NCI-H146 (cell line): ENCODE data around the gene NLGN1.
"Not testable (repeated sequence)": the region's sequence is repeated elsewhere in the genome, so short reads cannot be mapped to it uniquely, and the experiment has no call there.

Experiments used
- DNase-seq: peaks from one replicate; lab custom pipeline; 2025; lab: John Stamatoyannopoulos, UW

The NLGN1 gene

DNA sequence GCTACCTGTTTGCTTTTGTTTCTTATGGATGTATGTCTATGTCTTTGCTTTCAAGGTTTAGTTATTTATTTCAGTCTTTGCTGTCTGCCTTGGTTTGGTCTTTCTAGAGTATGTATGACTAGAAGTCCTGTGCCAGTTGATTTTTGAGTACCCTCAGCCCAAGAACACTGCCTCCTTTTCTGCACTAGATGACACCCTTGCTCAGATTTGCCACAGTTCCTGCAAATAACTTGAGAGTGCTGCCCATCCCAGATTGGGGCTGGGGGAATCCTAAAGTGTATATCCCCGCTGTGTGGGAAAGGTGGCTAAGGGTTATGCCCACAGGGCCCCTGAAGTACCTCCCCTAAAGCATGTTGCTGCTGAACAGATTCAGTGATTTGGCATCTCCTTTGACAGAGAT, 32.0 kb downstream of the NLGN1 start:
- DNase-seq: no peak

DNA sequence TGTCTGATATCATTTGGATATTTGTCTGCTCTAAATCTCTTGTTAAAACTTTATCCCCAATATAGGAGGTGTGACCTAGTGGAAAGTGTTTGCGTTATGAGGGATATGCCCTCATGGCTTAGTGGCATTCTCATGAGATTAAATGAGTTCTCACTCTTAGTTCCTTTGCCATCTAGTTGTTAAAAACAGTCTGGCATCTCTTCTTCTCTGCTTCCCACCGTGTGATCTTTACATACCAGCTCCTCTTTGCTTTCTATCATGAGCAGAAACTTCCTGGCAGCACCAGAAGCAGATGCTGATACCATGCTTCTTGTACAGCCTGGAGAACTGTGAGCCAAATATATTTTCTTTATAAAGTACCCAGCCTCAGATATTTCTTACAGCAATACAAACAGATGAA, 33.0 kb downstream of the NLGN1 start:
- no peak for DNase-seq

GRCh38 chr3:173439004-173439403, 41.5 kb downstream of the NLGN1 start:
- no peak for DNase-seq

DNA sequence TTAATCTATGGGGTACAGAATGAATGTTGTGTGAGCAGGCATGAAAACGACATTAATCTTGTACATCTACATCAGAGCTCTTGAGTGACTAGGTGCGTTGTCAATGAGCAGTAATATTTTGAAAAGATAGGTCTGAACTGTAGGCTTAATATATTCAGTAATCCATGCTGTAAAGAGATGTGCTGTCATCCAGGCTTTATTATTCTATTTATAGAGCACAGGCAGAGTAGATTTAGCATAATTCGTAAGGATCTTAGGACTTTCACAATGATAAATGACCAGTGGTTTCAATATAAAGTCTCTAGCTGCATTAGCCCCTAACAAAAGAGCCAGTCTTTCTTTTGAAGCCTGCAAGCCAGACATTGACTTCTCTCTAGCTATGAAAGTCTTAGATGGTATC, 43.0 kb downstream of the NLGN1 start:
- DNase-seq: no peak

DNA sequence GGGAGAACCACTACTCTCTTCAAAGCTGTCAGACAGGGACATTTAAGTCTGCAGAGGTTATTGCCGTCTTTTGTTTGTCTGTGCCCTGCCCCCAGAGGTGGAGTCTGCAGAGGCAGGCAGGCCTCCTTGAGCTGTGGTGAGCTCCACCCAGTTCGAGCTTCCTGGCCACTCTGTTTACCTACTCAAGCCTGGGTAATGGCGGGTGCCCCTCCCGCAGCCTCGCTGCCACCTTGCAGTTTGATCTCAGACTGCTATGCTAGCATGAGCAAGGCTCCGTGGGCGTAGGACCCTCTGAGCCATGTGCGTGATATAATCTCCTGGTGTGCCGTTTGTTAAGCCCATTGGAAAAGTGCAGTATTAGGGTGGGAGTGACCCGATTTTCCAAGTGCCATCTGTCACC, 54.0 kb downstream of the NLGN1 start:
- not testable (repeated sequence) for DNase-seq

DNA sequence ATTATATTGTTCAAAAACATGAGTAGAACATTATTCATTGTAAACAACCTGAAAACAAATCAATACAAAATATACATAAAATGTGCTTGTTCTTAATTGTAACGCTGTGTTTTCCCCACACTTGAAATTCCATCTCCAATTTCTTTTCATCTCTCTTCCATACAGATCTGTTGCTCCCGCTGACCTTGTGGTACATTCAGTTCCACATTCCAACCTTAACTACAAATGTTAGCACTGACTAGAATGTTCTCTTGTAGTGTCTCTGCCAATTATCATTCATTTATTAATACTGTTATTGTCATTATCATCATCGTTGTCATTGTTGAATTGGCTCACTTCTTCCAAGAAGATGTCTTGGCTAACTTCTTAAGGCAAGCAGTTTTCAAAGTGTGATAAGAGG, 65.7 kb downstream of the NLGN1 start:
- DNase-seq: no peak

DNA sequence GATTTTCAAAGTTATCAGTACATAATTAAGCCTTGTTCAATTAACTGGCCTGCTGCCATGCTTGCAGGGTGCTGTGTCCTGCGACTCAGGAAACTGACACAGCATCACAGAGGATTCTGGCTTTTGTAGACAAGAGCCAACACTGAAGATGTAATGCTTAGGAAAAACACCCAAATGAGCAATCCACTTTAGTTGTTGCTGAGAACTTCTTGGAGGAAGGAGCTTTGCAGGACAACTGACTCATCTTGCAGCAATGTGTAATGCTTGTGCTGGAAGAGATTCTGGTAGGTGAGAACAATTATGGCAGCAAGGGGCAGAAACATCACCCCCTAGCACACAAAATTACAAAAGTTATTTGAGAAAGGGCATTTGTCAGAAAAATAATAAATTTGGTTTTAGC, 67.6 kb downstream of the NLGN1 start:
- DNase-seq: no peak

GRCh38 chr3:173465898-173466678, 68.5 kb downstream of the NLGN1 start:
- DNase-seq: no peak

- DNase-seq: no peak
Observed at GRCh38 chr3:173467501-173467900, 70.0 kb downstream of the NLGN1 start.

GRCh38 chr3:173473237-173473636, 75.7 kb downstream of the NLGN1 start:
- no peak for DNase-seq

DNA sequence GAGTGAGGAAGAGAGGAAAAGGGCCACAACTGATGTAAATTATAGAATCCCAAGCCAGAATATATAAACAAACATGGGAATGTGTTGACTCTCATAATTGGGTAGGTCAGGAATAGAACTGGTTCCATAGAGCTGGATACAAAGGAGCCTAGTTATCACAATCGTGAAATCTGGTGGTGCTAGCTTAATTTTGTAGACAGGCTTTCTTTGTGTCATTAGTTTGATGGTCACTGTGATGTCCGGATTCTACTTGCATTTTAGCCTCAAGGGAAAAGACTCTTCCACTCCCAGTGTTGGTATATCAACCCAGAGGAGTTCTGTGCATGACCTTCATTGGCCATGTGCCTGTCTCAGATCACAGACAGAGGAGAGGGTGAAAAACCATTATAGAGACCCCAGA, 81.8 kb downstream of the NLGN1 start:
- DNase-seq: no peak

DNA sequence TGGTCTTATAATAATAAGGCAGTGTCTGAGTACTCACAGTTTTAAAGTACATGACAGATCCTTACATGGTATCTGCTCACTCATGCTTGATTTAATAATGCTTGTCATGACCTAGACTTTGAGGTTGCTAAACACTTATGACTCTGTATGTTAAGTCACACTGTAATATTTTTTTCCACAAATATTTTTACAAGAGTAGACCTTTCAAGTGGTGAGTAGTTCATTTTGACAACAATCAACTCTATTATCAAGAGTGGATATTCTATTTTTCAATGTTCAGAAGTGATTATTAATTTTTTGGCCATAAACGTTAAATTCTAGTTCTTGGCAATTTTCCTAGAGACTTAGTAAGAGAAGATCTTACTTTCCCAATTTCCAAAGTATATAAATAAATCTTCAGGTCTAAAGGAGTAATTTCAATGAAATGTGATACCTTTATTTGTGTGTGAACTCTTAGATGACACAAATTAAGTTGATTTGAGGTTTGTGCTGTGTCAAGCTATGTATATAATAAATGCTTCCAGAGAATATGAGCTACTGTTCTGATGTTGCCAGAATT, 104.5 kb downstream of the NLGN1 start:
- no peak for DNase-seq

DNA sequence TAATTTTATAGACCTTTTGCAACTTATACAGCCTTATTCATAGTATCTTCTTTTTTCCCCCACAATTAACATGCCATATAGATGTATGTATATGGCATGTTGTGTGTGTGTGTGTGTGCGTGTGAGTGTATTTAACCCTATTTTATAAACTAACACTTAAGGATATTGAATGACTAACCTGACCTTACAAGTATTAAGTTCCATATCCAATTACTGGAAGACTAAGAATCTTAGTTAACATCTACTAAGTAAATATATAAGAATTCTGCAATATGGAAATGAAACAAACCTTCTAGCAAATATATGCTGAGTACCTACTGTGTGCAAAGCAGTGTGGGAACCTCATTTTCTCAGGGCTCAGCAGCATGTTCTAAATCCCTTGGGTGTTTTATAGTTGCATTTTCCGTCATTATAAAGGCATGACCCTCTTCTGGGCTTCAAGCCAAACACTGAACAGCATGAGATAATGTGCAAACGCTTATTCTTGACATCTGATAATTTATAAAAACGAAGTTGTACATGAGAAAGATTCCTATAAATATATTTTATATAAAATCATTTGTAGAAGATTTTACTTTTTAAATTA, 105.5 kb downstream of the NLGN1 start:
- peak; percentile 32 for DNase-seq

DNA sequence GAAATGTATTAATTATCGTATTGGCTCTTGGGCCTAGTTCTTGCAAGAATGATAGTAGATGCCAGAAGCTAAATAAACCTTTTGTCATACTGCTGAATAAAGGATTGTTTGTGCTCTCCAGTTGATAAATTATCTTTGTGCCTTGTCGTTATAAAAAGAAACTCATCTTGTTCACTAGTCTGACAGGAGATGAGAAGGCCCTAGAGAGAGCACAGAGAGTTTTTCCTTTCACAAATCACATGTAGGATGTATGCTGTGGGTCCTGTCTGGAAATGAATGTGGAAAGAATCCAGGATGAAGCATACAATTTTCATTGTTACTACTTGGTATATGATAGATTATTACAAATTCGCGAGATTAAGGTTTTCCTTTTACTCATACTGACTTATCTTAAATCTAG, 113.0 kb downstream of the NLGN1 start:
- no peak for DNase-seq

GRCh38 chr3:173513123-173513522, 115.6 kb downstream of the NLGN1 start:
- DNase-seq: no peak

DNA sequence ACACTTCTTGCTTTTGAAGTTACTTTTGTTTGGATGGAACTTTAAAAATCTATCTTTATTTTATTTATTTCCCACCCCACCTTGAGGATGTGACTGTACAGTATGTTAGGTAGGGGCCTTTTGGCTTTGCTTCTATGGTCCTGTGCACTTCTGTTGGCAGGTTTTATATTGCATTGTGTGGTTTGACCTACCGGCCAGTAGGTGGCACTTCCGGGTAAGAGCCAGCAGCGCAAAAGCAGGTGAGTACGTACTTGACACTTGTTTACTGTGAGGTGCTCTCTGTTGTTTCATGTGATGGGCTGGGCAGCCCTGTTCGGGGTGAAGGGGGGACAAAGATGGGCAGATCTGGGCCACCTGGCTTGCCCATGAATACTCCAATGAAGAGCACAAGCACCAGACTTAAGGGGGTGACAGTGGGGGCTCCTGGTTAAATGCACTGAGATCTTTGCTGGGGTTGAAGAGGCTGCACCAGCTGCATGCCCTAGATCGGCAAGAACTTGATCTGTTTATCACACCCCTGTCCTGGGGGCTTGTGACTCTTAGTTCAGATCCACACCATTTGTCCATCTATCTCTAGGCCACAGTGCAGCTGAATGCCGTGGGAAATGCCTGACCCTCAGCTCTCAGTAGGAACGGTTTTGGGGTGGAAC, 131.6 kb downstream of the NLGN1 start:
- DNase-seq: peak; percentile 7

GRCh38 chr3:173531602-173532001, 134.1 kb downstream of the NLGN1 start:
- no peak for DNase-seq

DNA sequence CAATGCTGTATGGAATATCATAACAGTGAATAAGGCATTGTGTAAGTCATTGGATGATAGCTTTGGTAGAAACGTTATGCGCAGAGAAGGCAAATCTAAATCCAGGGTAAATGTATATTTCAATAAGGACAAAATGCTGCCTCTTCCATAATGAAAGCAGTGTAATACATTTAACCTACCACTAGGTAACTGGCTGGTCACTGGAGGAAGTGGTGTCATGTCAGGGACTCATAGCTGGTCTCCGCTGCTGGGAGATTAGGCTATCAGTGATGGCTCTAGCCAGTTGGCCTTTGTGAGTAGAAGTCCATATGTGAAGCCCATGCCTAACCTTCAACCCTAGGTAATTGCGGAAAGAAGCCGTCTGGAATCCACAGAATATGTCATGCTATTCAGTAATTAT, 140.9 kb downstream of the NLGN1 start:
- peak; percentile 21 for DNase-seq

GRCh38 chr3:173545590-173545989, 148.0 kb downstream of the NLGN1 start:
- not testable (repeated sequence) for DNase-seq

GRCh38 chr3:173547070-173547469, 149.5 kb downstream of the NLGN1 start:
- no peak for DNase-seq

DNA sequence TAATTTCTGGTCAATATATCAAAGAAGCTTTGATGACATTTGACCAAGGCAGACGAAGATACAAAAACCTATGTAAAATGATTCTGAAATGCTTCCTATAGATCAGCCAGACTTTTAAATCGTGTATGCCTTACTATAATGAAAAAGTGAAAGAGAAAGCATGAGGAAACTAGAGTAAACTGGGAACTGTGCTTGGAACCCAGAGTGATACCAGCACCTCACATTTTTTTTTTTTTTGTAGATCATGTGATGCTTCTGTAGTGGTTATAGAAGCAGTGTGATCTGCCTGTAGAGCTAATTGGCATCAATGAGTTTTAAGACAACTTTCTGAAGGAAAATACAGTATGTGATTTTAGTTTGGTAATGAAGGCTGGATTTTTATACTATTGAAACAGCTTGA, 150.7 kb downstream of the NLGN1 start:
- DNase-seq: no peak

DNA sequence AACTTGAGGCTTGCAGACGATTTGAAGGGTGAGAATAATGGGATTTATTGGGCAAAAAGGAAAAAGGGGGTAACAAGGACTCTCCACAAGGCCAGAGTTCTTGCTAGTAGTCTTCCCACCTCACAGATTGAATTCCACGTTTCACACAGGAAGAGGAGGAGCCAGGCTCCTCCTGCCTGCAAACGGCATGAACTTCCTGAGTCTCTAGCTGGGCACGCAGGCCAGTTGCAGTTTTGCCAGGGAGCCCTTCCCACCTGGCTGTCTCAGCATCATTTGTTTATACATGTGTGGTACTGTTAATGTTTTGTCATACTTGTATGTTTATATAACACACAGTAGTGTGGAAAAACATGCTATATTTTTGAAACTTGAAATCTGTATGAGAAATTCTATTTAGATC, 155.0 kb downstream of the NLGN1 start:
- DNase-seq: no peak

DNA sequence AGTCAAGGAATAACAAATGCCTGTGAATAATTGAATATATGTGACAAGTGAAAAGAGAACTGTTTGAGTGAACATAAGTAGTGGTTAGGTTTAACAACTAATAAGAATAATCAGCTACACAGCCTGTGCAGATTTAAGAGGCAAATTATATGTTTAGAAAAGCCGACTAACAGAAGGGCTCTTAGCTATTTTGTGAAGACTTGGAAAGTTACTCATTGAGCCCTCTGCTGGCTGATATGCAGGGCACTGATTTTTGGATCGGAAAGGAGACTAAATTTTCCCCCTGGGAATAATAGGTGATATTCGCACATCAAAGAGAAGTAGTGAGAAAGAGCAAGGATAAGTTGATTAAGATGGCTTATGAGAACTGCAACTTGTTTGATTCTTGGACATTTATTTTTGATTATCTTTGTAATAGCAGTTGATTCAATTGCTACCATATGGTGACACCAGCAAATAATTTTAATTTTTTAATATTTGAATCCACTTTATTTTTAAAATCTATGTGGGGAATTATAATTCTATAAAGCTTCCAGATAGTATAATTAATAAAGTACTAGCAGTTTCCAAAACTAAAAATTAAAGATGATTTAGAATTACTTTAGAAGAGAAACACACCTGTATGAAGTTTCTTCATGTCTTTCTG, 156.2 kb downstream of the NLGN1 start:
- DNase-seq: peak; percentile 38
